Subcutaneous preadipocyte (primary cell): Measurements from ENCODE around the gene VEGFC. TPM values are rescaled to one million over a fixed set of nuclear protein-coding genes. Genes with fewer than 3 reads are reported as not detected.

Experiments used
- total RNA-seq: library from RNA; depleted of rRNA; stranded (reverse); fragments of >200 nt; gene quantifications from 2 replicates; pipeline ENCODE4 v1.2.3, GENCODE V29; 2012

The VEGFC gene
- 11.8 and 24.8 TPM in 2 replicates for total RNA-seq

DNA sequence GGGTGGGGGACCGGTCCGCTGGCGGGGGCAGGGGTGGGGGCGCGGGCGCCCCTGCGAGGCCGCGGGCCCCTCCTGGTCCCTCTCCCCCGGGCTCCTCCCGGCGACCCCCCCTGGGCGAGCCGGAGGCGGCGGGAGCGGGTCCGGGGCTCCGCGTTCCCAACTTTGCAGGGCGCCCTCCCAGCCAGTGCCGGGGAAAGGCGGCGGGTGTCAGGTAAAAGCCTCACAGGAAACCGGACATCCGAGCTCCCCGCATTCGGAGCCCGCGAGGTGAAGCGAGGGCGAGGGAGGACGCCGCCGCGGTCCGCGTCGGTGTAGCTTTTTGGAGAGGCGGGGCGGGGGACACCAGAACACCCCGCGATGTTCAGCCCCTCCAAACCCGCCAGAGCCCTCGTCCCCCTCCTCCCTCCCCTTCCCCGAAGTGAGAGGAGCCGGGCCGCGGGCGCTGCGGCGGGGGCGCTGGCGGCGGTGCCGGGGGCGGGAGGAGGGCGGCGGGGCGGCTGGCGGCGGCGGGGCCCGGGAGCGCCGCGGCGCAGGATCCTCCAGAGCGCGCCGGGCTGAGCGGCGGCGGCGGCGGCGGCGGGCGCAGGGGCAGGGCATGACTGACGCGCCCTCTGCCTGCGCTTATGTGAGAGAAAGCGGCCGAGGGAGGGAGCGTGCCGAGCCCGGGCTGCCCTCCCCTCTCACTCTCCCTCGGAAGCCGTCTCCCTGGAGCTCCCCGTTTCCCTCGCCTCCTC is at the start of gene VEGFC:
VEGFC (minus strand) TSS at position 597 of the 734 bp plus-strand sequence. CDS start 611 bp downstream, outside the sequence.

